ENCODE measurements around the gene CPXM1. TPM values are rescaled to one million over a fixed set of nuclear protein-coding genes. Genes with fewer than 3 reads are reported as not detected.
A peak's percentile ranks its signal among the peaks of the same experiment; 100 is the strongest.
"Not testable (repeated sequence)": the region's sequence is repeated elsewhere in the genome, so short reads cannot be mapped to it uniquely, and the experiment has no call there.

CPXM1 gene
- total RNA-seq, 1 experiment from 2014 or later: 0.42 TPM

- no peak for DNase-seq (ENCODE audit: low read depth)
These were observed 523 bp downstream of the CPXM1 start for GRCh38 chr20:2799688-2800520.

GRCh38 chr20:2799271-2799670, 1.2 kb downstream of the CPXM1 start:
- DNase-seq (ENCODE audit: low read depth): no peak

- DNase-seq (ENCODE audit: low read depth): peak; percentile 53
These were observed 1.6 kb downstream of the CPXM1 start for GRCh38 chr20:2798814-2799213.

GRCh38 chr20:2798095-2798805, 2.2 kb downstream of the CPXM1 start:
- no peak for DNase-seq (ENCODE audit: low read depth)

GRCh38 chr20:2797136-2797983, 3.1 kb downstream of the CPXM1 start:
- no peak for DNase-seq (ENCODE audit: low read depth)

GRCh38 chr20:2796011-2796660, 4.3 kb downstream of the CPXM1 start:
- no peak for DNase-seq (ENCODE audit: low read depth)

GRCh38 chr20:2795451-2795850, 5.0 kb downstream of the CPXM1 start:
- DNase-seq (ENCODE audit: low read depth): no peak

- DNase-seq (ENCODE audit: low read depth): no peak
These were observed 5.5 kb downstream of the CPXM1 start for GRCh38 chr20:2794866-2795447.

- no peak for DNase-seq (ENCODE audit: low read depth)
These were observed 6.2 kb downstream of the CPXM1 start for GRCh38 chr20:2794202-2794748.

GRCh38 chr20:2793471-2793870, 7.0 kb downstream of the CPXM1 start:
- no peak for DNase-seq (ENCODE audit: low read depth)

- no peak for DNase-seq (ENCODE audit: low read depth)
These were observed 16.4 kb downstream of the CPXM1 start for GRCh38 chr20:2783908-2784566.

GRCh38 chr20:2780948-2781347, 19.5 kb downstream of the CPXM1 start:
- no peak for DNase-seq (ENCODE audit: low read depth)

- DNase-seq (ENCODE audit: low read depth): no peak
These were observed 21.7 kb downstream of the CPXM1 start for GRCh38 chr20:2778602-2779321.

GRCh38 chr20:2775139-2775538, 25.3 kb downstream of the CPXM1 start:
- no peak for DNase-seq (ENCODE audit: low read depth)

- no peak for DNase-seq (ENCODE audit: low read depth)
These were observed 26.6 kb downstream of the CPXM1 start for GRCh38 chr20:2773812-2774211.

- DNase-seq (ENCODE audit: low read depth): peak; percentile 67
These were observed 28.8 kb downstream of the CPXM1 start for GRCh38 chr20:2771631-2772080.

GRCh38 chr20:2770091-2770490, 30.3 kb downstream of the CPXM1 start:
- DNase-seq (ENCODE audit: low read depth): not testable (repeated sequence)

GRCh38 chr20:2768632-2769015, 31.8 kb downstream of the CPXM1 start:
- DNase-seq (ENCODE audit: low read depth): no peak

GRCh38 chr20:2767768-2768631, 32.4 kb downstream of the CPXM1 start:
- peak; percentile 82 for DNase-seq (ENCODE audit: low read depth)
